HG02642 (cell line): ENCODE results near the gene C10orf62.
"Not testable (repeated sequence)": the region's sequence is repeated elsewhere in the genome, so short reads cannot be mapped to it uniquely, and the experiment has no call there.

Source experiments
- ATAC-seq: cut with Tn5 transposase; IDR thresholded peaks from one replicate; pipeline ENCODE4 v1.9.1; 2021; ENCODE audit warnings: mild to moderate bottlenecking; ENCODE audit not compliant: unreplicated experiment, poor library complexity

Gene C10orf62

DNA sequence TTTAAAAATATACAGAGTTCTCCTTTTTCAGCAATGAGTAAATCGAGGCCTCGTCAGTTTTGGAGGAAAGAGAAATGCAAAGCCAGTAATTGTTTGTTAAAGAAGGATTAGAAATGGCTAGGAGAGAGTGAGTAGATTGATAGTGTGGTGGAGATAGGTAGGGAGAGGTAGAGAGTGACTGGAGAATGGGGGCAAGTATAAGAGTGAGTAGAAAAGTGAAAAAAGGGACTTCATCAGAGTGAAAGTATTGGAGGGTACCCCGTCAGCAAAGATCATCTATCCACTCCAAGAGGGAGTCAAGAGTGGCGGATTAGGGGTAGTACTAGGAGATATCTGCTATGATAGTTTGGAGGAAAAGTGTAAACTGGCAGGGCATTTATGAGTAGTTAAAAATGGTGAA, 26.2 kb upstream of the C10orf62 start:
- ATAC-seq: no peak

DNA sequence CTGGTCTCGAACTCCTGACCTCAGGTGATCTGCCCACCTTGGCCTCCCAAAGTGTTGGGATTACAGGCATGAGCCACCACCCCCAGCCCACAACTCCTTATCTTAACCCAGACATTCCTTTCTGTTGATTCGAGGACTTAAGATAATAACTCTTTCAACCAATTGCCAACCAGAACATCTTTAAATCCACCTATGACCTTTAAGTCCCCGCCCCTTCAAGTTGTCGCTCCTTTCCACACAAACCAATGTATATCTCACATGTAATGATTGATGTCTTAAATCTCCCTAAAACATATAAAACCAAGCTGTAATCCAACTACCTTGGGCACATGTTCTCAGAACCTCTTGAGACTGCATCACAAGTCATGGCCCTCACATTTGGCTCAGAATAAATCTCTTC, 24.7 kb upstream of the C10orf62 start:
- no peak for ATAC-seq

DNA sequence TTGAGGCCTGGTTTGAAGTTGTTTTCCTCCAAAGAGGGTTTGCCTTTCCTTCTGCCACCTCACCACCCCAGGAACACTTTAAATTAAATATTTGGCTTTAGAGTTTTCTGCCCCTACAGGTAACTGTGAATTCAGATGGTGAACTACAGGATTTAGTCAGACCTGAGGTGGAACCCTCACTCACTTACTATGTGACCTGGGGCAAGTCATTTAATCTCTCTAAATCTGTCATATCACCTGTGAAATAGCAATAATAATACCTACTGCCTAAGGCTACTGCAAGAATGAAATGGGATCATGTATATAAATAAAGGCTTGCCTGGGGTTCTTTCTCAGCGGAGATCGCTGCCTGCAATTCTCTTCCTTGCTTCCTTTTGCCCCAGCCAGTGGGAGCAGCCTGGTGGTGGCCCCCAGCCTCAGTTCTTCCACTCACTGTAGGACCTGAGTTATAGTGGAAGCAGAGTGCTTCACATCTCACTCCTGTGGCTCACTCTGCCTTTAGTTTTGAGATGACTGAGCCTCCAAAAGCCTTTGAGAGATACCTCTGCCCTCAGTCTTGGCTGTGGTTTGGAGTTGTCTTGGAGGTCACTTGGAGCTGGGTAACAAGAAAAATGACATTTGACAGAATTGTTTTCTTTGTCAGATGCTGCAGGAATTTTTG, 23.1 kb upstream of the C10orf62 start:
- ATAC-seq: no peak

DNA sequence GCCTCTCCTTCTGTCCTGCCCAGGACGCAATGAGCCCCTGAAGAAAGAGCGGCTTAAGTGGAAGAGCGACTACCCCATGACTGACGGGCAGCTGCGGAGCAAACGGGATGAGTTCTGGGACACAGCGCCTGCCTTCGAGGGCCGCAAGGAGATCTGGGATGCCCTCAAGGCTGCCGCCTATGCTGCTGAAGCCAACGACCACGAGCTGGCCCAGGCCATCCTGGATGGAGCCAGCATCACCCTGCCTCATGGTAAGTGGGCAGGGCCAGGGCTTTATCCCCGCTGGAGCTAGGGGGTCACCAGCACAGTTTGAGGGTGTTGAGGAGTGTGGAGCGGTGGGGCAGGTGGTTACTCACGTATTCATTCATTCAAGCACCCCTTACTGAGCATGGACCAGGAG, 21.6 kb upstream of the C10orf62 start:
- no peak for ATAC-seq

DNA sequence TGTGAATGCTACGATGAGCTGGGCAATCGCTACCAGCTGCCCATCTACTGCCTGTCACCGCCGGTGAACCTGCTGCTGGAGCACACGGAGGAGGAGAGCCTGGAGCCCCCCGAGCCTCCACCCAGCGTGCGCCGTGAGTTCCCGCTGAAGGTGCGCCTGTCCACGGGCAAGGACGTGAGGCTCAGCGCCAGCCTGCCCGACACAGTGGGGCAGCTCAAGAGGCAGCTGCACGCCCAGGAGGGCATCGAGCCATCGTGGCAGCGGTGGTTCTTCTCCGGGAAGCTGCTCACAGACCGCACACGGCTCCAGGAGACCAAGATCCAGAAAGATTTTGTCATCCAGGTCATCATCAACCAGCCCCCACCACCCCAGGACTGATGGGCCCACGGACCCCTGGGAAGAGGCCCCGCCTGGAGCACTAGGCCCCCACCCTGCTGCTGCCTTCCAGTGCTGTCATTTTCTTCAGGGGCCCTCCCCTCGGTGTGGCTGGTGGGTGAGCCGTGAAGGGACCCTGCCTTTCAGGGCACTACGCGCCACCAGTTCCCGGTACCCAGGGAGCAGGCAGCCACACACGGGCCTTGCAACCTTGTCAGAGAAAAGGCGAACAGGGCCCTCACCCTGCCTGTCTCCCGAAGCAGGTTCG, 19.3 kb upstream of the C10orf62 start:
- ATAC-seq: no peak

DNA sequence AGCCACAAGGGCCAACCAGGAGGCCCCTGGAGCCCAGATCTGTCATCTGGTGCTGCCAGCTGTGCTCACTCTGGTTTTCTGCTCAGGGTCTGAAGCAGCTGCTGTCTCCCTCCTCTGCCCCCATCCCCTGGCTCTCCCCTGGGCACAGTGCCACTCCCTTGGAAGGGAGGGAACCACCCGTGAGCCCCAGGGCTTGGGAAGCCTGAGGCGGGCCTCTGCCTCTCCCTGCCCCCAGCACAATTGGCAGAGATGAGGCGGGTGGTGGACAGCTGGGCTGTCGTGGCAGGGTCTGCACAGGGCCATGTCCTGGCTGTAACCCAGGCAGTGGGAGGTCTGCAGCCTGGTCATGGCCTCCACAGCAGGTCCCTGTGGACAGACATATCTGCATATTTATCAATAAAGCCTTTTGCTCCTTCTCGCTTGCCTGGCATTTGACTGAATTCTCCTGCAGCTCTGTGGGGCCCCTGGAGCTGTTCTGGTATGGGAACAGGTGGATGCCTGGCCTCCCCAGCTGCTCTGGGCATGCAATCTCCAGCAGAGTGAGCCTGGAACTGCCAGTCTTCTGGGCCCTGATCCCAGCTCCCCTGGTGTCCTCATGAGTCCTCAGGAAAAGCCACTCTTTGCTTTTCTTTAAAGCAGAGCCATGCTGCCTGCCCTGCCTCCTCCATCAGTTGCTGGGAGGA, 18.6 kb upstream of the C10orf62 start:
- ATAC-seq: no peak

DNA sequence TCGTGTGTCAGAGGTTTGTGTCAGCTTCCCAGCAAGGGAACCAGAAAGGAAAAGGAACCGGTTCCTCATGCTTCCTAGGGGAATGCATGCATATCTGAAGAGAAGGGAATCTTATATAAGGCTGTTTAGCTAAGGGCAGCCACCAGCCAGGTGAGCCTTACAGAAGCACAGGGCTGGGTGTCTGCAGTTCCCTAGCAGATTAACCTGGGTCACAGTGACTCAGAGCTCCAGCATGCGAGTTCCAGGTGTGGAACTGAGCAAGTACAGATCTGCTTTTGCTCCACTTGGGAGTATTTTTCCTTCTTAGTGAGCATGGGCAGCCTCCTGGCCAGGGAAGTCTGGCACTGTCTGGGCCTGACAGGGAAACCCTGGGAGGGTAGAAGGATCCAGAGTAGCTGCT, 17.9 kb upstream of the C10orf62 start:
- ATAC-seq: no peak

DNA sequence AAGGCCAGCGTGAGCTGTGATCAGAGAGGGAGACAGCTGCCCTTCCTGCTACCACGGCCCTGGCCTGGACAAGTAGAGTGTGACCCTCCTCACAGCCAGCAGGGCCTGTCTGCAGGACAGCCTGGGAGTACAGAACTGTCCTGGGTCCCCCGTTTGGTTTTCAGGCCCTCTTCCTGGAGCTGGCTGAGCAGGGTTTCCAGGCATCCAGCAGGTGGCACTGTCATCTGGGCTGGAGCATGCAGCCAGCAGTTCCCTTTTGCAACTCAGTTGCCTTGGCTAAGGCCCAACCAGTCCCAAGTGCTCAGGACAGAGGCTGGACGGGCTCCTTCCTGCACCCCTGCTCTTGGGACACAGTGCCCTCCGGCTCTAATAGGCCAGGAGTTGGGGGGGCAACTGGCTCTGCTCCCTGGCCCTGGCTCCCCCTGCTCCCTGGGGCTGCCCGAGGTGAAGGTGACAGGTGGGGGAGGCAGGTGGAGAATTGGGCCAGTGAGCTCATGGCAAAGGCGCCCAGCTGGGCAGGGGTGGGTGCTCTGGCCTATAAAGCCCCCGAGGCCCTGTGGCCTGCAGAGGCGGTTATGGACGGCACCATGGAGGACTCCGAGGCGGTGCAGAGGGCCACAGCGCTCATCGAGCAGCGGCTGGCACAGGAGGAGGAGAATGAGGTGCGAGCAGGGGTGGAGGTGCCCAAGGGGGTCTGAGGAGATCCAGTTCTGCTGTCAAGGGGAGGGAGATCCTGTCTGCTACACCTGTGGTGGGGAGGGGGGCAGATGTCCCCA, 17.1 kb upstream of the C10orf62 start, which contains the start of gene ANKRD2:
Gene ANKRD2 (plus strand): TSS at position 566 of the 776 bp plus-strand sequence. CDS start 10 bp downstream, at position 576.
- ATAC-seq: peak; percentile 54

DNA sequence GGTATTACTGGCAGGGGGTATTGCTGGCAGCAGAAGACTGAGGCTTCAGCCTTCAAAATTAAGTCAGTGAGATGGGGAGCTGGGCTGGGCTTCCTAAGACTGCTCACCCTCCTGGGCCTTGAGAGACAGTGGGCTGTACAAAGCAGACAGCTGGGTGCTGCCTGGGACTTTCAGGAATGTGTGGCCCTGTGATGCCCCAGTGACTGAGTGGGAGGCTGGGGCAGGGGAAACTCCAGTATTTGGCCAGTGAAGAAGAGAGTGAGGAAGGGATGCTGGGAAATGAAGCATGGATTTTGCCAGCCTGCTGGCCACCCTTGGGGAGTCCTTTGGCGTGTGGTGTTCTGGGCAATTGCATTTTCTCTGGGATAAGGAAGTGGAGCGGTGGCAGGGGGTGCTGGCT, 16.5 kb upstream of the C10orf62 start:
- no peak for ATAC-seq

DNA sequence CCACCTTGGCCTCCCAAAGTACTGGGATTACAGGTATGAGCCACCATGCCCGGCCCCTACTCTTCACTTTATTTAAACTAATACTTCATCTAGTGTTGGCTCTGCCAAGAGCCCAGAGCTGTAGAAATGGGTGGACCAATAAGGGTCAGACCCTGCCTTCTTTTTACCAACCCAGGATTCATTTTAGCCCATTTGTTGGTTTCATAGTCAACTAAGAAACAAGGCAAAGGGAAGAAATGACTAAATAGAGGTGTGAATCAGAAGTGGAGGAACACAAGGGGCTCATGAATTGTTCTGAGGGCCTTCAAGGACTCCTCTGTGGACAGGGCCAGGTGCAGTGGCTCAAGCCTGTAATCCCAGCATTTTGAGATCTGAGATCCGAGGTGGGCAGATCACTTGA, 15.8 kb upstream of the C10orf62 start:
- no peak for ATAC-seq

DNA sequence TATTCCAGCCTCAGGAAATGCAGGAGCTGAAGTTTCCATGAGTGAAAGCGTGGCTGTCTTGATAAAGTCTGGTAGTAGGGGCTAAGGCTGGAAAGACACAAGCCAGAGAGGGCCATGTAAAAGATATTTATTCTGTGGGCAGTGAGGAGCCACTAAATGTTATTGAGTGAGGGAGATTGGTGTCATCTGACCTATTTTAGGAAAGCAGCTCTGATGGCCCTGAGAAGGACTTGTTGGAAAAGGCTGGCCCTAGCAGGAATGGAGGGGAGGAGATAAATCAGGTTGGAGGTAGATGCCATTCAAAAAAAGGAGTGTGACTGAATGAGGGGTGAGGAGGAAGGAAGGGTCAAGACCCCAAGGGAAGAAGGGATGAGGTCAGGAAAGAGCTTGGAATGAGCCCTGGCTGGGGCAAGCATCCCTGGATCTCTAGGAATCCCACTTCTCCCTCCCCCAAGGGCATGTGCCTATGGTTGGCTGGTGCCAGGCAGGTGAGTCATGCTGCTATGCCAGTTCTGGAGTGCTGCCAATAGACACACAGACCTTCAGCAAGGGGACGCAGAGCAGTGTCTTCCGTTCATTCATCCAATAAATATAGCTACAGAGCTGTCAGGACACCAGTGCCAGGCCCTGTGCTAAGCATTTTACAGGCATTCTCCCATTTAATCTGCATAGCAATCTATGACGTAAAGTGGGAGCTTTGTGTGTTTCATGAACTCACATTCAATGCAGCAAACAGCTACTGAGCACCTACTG, 15.0 kb upstream of the C10orf62 start:
- ATAC-seq: no peak

DNA sequence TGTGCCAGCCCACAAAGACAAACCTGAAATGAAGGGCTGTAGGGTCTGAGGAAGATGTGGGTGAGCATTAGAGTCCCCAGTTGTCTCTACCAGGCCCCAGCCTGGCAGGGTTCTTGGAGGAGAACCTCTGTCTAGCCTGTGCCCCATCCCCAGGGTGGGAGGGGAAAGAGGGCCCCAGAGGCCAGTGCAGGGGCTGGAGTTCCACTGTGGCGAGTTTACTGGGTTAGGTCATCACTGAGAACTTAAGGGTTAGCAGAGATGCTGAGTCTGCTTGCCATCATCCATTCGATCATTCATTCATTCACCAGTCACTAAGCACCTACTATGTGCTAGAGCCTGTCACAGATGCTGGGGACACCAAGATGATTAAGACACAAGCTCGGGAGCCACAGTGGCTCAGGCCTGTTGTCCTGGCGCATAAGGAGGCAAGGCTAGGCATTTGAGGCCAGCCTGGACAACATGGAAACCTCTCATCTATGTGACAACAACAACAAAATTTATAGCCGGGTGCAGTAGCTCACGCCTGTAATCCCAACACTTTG, 14.3 kb upstream of the C10orf62 start:
- ATAC-seq: no peak

DNA sequence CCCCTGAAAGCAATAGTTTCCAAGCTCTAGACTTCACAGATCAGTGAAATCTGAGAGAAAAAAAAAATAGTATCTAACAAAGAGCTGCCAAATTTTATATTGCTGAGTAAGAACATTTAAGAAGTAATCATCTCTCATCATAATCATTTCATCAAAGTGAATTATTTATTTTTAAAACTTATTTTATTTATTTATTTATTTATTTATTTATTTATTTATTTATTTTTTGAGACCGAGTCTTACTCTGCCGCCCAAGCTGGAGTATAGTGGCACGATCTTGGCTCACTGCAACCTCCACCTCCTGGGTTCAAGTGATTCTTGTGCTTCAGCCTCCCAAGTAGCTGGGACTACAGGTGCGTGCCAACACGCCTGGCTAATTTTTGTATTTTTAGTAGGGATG, 13.0 kb upstream of the C10orf62 start:
- not testable (repeated sequence) for ATAC-seq

DNA sequence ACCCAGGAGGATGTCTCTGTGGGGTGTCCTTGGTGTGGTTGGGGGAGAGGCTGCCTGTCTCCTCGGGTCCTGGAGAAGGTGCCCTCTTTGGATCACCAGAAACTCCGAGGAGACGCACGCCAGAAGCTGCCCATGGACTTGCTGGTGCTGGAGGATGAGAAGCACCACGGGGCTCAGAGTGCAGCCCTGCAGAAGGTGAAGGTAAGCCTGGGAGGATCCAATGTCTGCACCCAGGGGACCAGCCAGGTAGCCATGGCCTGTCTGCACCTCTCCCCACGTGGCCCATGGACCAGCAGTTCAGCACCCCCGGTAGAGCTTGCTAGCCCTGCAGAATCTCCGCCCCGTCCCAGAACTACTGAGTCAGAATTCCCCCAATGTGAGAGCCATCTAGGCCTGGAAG, 11.8 kb upstream of the C10orf62 start:
- ATAC-seq: no peak

DNA sequence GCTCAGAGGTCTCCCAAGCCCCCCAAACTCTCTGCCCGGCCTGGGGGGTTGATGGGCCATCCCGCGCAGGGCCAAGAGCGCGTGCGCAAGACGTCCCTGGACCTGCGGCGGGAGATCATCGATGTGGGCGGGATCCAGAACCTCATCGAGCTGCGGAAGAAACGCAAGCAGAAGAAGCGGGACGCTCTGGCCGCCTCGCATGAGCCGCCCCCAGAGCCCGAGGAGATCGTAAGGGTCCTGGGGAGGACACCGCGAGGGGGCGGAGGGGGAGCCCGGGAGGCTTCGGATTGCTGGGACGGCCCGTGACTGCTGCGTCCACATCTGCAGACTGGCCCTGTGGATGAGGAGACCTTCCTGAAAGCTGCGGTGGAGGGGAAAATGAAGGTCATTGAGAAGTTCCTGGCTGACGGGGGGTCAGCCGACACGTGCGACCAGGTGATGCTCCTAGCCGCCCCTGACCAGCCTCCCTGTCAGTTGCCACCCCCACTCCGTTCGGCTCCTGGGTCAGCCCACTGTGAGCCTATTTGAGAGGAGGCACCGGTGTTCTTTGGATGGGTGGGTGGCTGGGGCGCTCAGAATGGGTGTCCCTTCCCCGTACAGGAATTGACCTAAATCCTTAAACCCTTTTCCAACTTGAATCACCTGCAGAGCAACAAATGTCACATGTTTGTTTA, 11.2 kb upstream of the C10orf62 start:
- ATAC-seq: no peak

DNA sequence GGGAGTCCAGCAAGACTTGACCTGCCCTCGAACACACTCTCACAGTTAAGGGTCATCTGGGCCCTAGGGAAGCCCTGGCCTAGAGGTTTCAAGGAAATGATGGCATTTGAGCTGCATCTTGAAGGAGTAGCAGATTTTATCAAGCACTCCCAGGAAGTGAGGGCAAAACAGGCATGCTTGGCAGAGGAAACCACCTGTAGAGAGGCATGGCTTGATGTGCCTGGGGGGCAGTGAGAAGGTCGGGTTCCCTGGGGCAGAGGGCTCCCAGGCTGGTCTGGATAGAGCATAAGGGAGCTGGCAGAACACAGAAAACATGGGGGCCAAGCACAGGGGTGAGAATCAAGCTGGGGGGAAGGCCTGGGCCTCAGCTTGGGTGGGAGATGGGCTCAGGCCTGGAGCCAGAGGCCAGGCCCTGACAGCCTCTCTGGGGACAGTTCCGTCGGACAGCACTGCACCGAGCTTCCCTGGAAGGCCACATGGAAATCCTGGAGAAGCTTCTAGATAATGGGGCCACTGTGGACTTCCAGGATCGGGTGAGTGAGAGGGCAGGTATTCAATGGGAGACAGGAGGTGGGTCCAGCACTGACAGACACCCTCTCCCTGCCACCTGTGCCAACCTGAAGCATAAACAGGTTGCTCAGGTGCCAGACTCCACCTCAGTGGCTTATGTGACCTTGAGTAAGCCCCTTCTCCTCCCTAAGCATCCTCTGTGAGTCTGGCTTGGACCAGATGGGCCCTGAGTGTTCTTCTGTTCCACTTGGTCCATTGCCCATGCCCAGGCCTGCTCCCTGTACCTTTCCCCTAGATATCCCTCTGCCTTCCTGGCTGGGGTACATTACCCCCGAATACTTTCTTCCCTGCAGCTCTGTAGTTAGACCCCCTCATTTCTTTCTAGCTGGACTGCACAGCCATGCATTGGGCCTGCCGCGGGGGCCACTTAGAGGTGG, 8.8 kb upstream of the C10orf62 start:
- no peak for ATAC-seq

DNA sequence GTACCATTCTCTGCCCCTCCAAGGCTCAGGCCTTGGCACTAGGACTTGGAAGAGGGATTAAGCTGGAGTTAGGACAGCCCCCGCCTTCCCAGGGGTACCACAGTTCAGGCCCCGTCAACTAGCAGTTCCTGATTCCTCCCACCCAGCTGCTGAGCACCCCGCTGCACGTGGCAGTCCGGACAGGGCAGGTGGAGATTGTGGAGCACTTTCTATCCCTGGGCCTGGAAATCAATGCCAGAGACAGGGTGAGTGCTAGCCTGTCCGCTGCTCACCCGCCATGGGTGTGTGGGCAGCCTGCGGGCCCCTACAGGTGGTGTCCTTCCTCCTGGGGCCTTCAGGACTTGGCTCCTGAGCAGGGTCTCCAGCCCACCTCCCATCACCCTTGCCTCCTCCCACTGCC, 7.4 kb upstream of the C10orf62 start:
- ATAC-seq: no peak

DNA sequence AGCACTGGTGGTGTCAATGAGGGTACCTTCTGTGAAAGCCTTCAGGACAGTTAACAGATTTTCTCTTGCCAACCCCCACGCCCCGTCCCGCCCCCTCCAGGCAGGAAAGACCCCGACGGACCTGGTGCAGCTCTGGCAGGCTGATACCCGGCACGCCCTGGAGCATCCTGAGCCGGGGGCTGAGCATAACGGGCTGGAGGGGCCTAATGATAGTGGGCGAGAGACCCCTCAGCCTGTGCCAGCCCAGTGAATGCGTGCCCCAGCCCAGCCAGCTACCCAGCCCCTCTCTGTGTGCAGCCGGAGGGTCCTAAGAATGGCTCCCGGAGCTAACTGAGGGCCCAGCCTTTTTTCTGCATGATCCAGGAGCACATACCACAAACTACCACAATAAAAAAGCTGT, 6.0 kb upstream of the C10orf62 start:
- ATAC-seq: no peak
